NCI-H2081 (cell line): ENCODE results near the gene PTPRD.

Experiments used
- DNase-seq, 2 experiments: peaks; one replicate each; lab custom pipeline; 2025; lab: John Stamatoyannopoulos, UW

The PTPRD gene

GRCh38 chr9:8576741-8577140 is 2036.1 kb downstream of the PTPRD start:
- no peak for DNase-seq

GRCh38 chr9:8574846-8575245 is 2038.0 kb downstream of the PTPRD start:
- no peak for DNase-seq

GRCh38 chr9:8572209-8572608 is 2040.6 kb downstream of the PTPRD start:
- no peak for DNase-seq

- DNase-seq, result no peak
Measured at GRCh38 chr9:8571643-8572042, 2041.2 kb downstream of the PTPRD start.

- no peak for DNase-seq
Measured at GRCh38 chr9:8570776-8571175, 2042.0 kb downstream of the PTPRD start.

- DNase-seq, result no peak
Measured at GRCh38 chr9:8569823-8570222, 2043.0 kb downstream of the PTPRD start.

- DNase-seq, result no peak
Measured at GRCh38 chr9:8567963-8568579, 2044.7 kb downstream of the PTPRD start.

GRCh38 chr9:8564960-8565359 is 2047.8 kb downstream of the PTPRD start:
- DNase-seq, result no peak

GRCh38 chr9:8560560-8561525 is 2052.0 kb downstream of the PTPRD start:
- DNase-seq, result peak in 1 of 2 experiments; percentile 35

- DNase-seq, result no peak
Measured at GRCh38 chr9:8558176-8558575, 2054.6 kb downstream of the PTPRD start.

GRCh38 chr9:8555762-8556500 is 2056.9 kb downstream of the PTPRD start:
- DNase-seq, result no peak

GRCh38 chr9:8553444-8553843 is 2059.4 kb downstream of the PTPRD start:
- DNase-seq, result no peak

GRCh38 chr9:8552732-8553131 is 2060.1 kb downstream of the PTPRD start:
- DNase-seq, result no peak

GRCh38 chr9:8549214-8549613 is 2063.6 kb downstream of the PTPRD start:
- no peak for DNase-seq

GRCh38 chr9:8543219-8543618 is 2069.6 kb downstream of the PTPRD start:
- DNase-seq, result no peak

- no peak for DNase-seq
Measured at GRCh38 chr9:8542537-8542936, 2070.3 kb downstream of the PTPRD start.

- DNase-seq, result no peak
Measured at GRCh38 chr9:8539681-8540197, 2073.1 kb downstream of the PTPRD start.

- no peak for DNase-seq
Measured at GRCh38 chr9:8536845-8537244, 2076.0 kb downstream of the PTPRD start.

- DNase-seq, result peak in 1 of 2 experiments; percentile 29
Measured at GRCh38 chr9:8534828-8535227, 2078.0 kb downstream of the PTPRD start.

- no peak for DNase-seq
Measured at GRCh38 chr9:8533681-8534080, 2079.1 kb downstream of the PTPRD start.

GRCh38 chr9:8531826-8532415 is 2080.9 kb downstream of the PTPRD start:
- DNase-seq, result no peak

GRCh38 chr9:8521112-8521511 is 2091.7 kb downstream of the PTPRD start:
- no peak for DNase-seq
